ENCODE measurements around the gene GBGT1. TPM values are rescaled to one million over a fixed set of nuclear protein-coding genes. Genes with fewer than 3 reads are reported as not detected.

GBGT1 gene
- total and polyA plus RNA-seq, 2 experiments from 2014 or later: 3.7 to 22.4 TPM

- peak; percentile 96 for DNase-seq (ENCODE audit: low spot score)
- Histone ChIP-seq H3K36me3 (ENCODE audit: insufficient read depth) (no peaks in the 10 kb centered on the region), H3K4me2 (peak overlapping the region; percentile 94), H3K27me3 (ENCODE audit: insufficient read depth) (peaks cover 4% of the 10 kb centered on the region; the same call in 1 of the 2 replicates), H2AFZ (no peak overlapping the region), H3K27ac (ENCODE audit: low read depth) (no peak overlapping the region), H3F3A (replicated peaks; ENCODE audit: low read depth) (no peaks in the 10 kb centered on the region), H4K20me1 (replicated peaks; ENCODE audit: insufficient read depth) (peaks cover 12% of the 10 kb centered on the region; the same call in 1 of the 2 replicates), H3K4me3 (peak overlapping the region; percentile 73), H3K79me2 (replicated peaks; ENCODE audit: insufficient read depth) (0 out of 2 replicates have a peak, but pooled peaks cover 7% of the 10 kb centered on the region), H3K4me1 (ENCODE audit: insufficient read depth) (peaks cover 8% of the 10 kb centered on the region), H3K9me2 (ENCODE audit: insufficient read depth) (no peaks in the 10 kb centered on the region)
- Mint-ChIP-seq H3K4me1 (peaks cover 21% of the 10 kb centered on the region; the same call in 2 of the 3 replicates), H3K36me3 (ENCODE audit: low read depth) (no peaks in the 10 kb centered on the region), H3K27ac (no peak overlapping the region), H3K9me3 (no peaks in the 10 kb centered on the region), H3K4me3 (peak overlapping the region; percentile 82), H3K27me3 (ENCODE audit: insufficient read depth, low read depth, poor library complexity) (peaks cover 35% of the 10 kb centered on the region)
- no peak for TF ChIP-seq JUNB (IDR thresholded peaks at IDR 0.05; ENCODE audit: unreplicated experiment)
- TF ChIP-seq, protein P1, sequence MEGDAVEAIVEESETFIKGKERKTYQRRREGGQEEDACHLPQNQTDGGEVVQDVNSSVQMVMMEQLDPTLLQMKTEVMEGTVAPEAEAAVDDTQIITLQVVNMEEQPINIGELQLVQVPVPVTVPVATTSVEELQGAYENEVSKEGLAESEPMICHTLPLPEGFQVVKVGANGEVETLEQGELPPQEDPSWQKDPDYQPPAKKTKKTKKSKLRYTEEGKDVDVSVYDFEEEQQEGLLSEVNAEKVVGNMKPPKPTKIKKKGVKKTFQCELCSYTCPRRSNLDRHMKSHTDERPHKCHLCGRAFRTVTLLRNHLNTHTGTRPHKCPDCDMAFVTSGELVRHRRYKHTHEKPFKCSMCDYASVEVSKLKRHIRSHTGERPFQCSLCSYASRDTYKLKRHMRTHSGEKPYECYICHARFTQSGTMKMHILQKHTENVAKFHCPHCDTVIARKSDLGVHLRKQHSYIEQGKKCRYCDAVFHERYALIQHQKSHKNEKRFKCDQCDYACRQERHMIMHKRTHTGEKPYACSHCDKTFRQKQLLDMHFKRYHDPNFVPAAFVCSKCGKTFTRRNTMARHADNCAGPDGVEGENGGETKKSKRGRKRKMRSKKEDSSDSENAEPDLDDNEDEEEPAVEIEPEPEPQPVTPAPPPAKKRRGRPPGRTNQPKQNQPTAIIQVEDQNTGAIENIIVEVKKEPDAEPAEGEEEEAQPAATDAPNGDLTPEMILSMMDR (conservative IDR thresholded peaks at IDR 0.05; ENCODE audit: low read depth in 2 of 2): peak; percentile 90 to 94
- peak; percentile 26 for ATAC-seq
These were observed 16.1 kb downstream of the GBGT1 start for GRCh38 chr9:133147412-133148198.

GRCh38 chr9:133146746-133147411, 16.8 kb downstream of the GBGT1 start:
- Histone ChIP-seq H3K9me2 (ENCODE audit: insufficient read depth) (no peaks in the 10 kb centered on the region), H4K20me1 (replicated peaks; ENCODE audit: insufficient read depth) (peaks cover 12% of the 10 kb centered on the region; the same call in 1 of the 2 replicates), H3K27ac (ENCODE audit: low read depth) (no peak overlapping the region), H3K4me3 (no peak overlapping the region), H3K4me1 (ENCODE audit: insufficient read depth) (peaks cover 8% of the 10 kb centered on the region), H3K27me3 (ENCODE audit: insufficient read depth) (peaks cover 4% of the 10 kb centered on the region; the same call in 1 of the 2 replicates), H3K4me2 (no peak overlapping the region), H3K36me3 (ENCODE audit: insufficient read depth) (no peaks in the 10 kb centered on the region), H2AFZ (no peak overlapping the region), H3K79me2 (replicated peaks; ENCODE audit: insufficient read depth) (0 out of 2 replicates have a peak, but pooled peaks cover 8% of the 10 kb centered on the region), H3F3A (replicated peaks; ENCODE audit: low read depth) (no peaks in the 10 kb centered on the region)
- ATAC-seq (no peak), DNase-seq (ENCODE audit: low spot score) (no peak)
- Mint-ChIP-seq H3K27ac (no peak overlapping the region), H3K9me3 (no peaks in the 10 kb centered on the region), H3K27me3 (ENCODE audit: insufficient read depth, low read depth, poor library complexity) (peaks cover 39% of the 10 kb centered on the region), H3K4me3 (no peak overlapping the region; the same call in 2 of the 3 replicates), H3K4me1 (peaks cover 21% of the 10 kb centered on the region; the same call in 2 of the 3 replicates), H3K36me3 (ENCODE audit: low read depth) (no peaks in the 10 kb centered on the region)
- TF ChIP-seq EZH2phosphoT487 (IDR thresholded peaks at IDR 0.05; ENCODE audit: unreplicated experiment) (no peak), NANOG (IDR thresholded peaks at IDR 0.05; ENCODE audit: borderline replicate concordance) (no peak), ZNF331 (CRISPR knock-in tag; IDR thresholded peaks at IDR 0.05; ENCODE audit: low read depth) (no peak)
- TF ChIP-seq, protein P2, sequence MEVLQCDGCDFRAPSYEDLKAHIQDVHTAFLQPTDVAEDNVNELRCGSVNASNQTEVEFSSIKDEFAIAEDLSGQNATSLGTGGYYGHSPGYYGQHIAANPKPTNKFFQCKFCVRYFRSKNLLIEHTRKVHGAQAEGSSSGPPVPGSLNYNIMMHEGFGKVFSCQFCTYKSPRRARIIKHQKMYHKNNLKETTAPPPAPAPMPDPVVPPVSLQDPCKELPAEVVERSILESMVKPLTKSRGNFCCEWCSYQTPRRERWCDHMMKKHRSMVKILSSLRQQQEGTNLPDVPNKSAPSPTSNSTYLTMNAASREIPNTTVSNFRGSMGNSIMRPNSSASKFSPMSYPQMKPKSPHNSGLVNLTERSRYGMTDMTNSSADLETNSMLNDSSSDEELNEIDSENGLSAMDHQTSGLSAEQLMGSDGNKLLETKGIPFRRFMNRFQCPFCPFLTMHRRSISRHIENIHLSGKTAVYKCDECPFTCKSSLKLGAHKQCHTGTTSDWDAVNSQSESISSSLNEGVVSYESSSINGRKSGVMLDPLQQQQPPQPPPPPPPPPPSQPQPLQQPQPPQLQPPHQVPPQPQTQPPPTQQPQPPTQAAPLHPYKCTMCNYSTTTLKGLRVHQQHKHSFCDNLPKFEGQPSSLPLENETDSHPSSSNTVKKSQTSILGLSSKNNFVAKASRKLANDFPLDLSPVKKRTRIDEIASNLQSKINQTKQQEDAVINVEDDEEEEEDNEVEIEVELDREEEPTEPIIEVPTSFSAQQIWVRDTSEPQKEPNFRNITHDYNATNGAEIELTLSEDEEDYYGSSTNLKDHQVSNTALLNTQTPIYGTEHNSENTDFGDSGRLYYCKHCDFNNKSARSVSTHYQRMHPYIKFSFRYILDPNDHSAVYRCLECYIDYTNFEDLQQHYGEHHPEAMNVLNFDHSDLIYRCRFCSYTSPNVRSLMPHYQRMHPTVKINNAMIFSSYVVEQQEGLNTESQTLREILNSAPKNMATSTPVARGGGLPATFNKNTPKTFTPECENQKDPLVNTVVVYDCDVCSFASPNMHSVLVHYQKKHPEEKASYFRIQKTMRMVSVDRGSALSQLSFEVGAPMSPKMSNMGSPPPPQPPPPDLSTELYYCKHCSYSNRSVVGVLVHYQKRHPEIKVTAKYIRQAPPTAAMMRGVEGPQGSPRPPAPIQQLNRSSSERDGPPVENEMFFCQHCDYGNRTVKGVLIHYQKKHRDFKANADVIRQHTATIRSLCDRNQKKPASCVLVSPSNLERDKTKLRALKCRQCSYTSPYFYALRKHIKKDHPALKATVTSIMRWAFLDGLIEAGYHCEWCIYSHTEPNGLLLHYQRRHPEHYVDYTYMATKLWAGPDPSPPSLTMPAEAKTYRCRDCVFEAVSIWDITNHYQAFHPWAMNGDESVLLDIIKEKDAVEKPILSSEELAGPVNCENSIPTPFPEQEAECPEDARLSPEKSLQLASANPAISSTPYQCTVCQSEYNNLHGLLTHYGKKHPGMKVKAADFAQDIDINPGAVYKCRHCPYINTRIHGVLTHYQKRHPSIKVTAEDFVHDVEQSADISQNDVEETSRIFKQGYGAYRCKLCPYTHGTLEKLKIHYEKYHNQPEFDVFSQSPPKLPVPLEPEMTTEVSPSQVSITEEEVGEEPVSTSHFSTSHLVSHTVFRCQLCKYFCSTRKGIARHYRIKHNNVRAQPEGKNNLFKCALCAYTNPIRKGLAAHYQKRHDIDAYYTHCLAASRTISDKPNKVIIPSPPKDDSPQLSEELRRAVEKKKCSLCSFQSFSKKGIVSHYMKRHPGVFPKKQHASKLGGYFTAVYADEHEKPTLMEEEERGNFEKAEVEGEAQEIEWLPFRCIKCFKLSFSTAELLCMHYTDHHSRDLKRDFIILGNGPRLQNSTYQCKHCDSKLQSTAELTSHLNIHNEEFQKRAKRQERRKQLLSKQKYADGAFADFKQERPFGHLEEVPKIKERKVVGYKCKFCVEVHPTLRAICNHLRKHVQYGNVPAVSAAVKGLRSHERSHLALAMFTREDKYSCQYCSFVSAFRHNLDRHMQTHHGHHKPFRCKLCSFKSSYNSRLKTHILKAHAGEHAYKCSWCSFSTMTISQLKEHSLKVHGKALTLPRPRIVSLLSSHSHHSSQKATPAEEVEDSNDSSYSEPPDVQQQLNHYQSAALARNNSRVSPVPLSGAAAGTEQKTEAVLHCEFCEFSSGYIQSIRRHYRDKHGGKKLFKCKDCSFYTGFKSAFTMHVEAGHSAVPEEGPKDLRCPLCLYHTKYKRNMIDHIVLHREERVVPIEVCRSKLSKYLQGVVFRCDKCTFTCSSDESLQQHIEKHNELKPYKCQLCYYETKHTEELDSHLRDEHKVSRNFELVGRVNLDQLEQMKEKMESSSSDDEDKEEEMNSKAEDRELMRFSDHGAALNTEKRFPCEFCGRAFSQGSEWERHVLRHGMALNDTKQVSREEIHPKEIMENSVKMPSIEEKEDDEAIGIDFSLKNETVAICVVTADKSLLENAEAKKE (CRISPR knock-in tag; IDR thresholded peaks at IDR 0.05): no peak
- TF ChIP-seq, protein P1 (conservative IDR thresholded peaks at IDR 0.05; ENCODE audit: low read depth in 2 of 2): no peak
- TF ChIP-seq, protein P3, sequence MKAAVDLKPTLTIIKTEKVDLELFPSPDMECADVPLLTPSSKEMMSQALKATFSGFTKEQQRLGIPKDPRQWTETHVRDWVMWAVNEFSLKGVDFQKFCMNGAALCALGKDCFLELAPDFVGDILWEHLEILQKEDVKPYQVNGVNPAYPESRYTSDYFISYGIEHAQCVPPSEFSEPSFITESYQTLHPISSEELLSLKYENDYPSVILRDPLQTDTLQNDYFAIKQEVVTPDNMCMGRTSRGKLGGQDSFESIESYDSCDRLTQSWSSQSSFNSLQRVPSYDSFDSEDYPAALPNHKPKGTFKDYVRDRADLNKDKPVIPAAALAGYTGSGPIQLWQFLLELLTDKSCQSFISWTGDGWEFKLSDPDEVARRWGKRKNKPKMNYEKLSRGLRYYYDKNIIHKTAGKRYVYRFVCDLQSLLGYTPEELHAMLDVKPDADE (IDR thresholded peaks at IDR 0.05): no peak

Data from GM23338 (cell line).